GM21786 (cell line): ENCODE measurements around the gene CLEC1A.

Source experiments
- ATAC-seq: cut with Tn5 transposase; IDR thresholded peaks from one replicate; pipeline ENCODE4 v1.9.1; 2021; ENCODE audit not compliant: unreplicated experiment

CLEC1A gene

GRCh38 chr12:10101648-10102220 lies 2.9 kb upstream of the CLEC1A start:
- no peak for ATAC-seq

GRCh38 chr12:10101042-10101579 lies 2.3 kb upstream of the CLEC1A start:
- ATAC-seq, result no peak

GRCh38 chr12:10097521-10097920 lies 1.3 kb downstream of the CLEC1A start:
- ATAC-seq, result no peak

GRCh38 chr12:10095971-10096370 lies 2.8 kb downstream of the CLEC1A start:
- no peak for ATAC-seq

- no peak for ATAC-seq
These were observed 4.0 kb downstream of the CLEC1A start for GRCh38 chr12:10094646-10095395.

- ATAC-seq, result no peak
These were observed 9.6 kb downstream of the CLEC1A start for GRCh38 chr12:10088955-10089900.

- ATAC-seq, result no peak
These were observed 10.8 kb downstream of the CLEC1A start for GRCh38 chr12:10088031-10088430.

- ATAC-seq, result no peak
These were observed 12.4 kb downstream of the CLEC1A start for GRCh38 chr12:10086387-10086786.

GRCh38 chr12:10084733-10085132 lies 14.1 kb downstream of the CLEC1A start:
- ATAC-seq, result no peak

- no peak for ATAC-seq
These were observed 16.5 kb downstream of the CLEC1A start for GRCh38 chr12:10082117-10082874.

- no peak for ATAC-seq
These were observed 23.3 kb downstream of the CLEC1A start for GRCh38 chr12:10075451-10075850.

GRCh38 chr12:10073261-10073660 lies 25.5 kb downstream of the CLEC1A start:
- ATAC-seq, result no peak

- ATAC-seq, result no peak
These were observed 26.7 kb downstream of the CLEC1A start for GRCh38 chr12:10072131-10072530.

- no peak for ATAC-seq
These were observed 28.4 kb downstream of the CLEC1A start for GRCh38 chr12:10070380-10070779.

GRCh38 chr12:10069976-10070375 lies 28.8 kb downstream of the CLEC1A start:
- ATAC-seq, result no peak

GRCh38 chr12:10069099-10069498 lies 29.7 kb downstream of the CLEC1A start:
- ATAC-seq, result no peak

GRCh38 chr12:10068644-10069043 lies 30.1 kb downstream of the CLEC1A start:
- no peak for ATAC-seq

GRCh38 chr12:10067942-10068341 lies 30.8 kb downstream of the CLEC1A start:
- ATAC-seq, result no peak

GRCh38 chr12:10067264-10067663 lies 31.5 kb downstream of the CLEC1A start:
- no peak for ATAC-seq

- ATAC-seq, result no peak
These were observed 33.5 kb downstream of the CLEC1A start for GRCh38 chr12:10065241-10065640.

GRCh38 chr12:10058387-10058786 lies 40.4 kb downstream of the CLEC1A start:
- no peak for ATAC-seq
